ENCODE data around the gene ACTN4. TPM values are rescaled to one million over a fixed set of nuclear protein-coding genes. Genes with fewer than 3 reads are reported as not detected.

The ACTN4 gene
- total and polyA plus RNA-seq, 2 donors (not counting 3 experiments of a cell fraction or from before 2014, with no cell fraction given): 313 to 748 TPM

DNA sequence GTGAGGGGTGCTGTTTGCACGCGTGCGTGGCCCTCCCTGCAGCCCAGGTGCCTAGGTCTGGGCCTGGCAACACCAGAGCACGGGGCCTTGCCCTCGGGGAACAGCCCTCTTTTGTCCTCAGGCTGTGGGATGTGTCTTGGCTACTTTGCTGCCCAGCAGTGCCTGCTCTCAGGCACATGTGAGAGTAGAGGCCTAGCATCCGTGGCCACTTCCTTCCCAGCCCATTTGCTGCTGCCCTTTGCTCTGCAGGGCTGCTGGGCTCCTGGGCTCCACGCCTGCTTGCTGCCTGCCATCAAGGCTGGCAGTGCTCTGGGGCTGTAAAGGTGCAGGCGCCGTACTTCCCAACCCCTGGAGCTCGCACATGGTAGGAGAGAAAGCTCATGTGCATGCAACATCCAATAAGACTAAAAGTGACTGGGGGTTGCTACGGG is 50.2 kb downstream of the ACTN4 start:
- no TSS peak for BruUV-seq (replicated peaks)
- H3K4me3 ChIP-seq (replicated peaks in 1 of 3; ENCODE audit: insufficient read depth in 1 of 3, low read depth in 1 of 3, low read length in 3 of 3): no peak overlapping the region
- no peak for TF ChIP-seq POLR2AphosphoS5 (IDR thresholded peaks at IDR 0.05; ENCODE audit: insufficient read depth, low read depth, low read length)
- TF ChIP-seq JUN (IDR thresholded peaks at IDR 0.05; ENCODE audit: borderline replicate concordance, insufficient read depth, insufficient read length, low read depth): no peak
- no peak for TF ChIP-seq FOS (IDR thresholded peaks at IDR 0.05; ENCODE audit: borderline replicate concordance, insufficient read depth, low read length)
- TF ChIP-seq EZH2 (IDR thresholded peaks at IDR 0.05; ENCODE audit: borderline replicate concordance, low read depth, low read length, severe bottlenecking): no peak
- TF ChIP-seq GATA2 (IDR thresholded peaks at IDR 0.05; ENCODE audit: insufficient read depth, insufficient read length, low read depth, low read length): no peak
- TF ChIP-seq MYC (IDR thresholded peaks at IDR 0.05; ENCODE audit: low read depth, low read length): no peak
- TF ChIP-seq, protein P1, sequence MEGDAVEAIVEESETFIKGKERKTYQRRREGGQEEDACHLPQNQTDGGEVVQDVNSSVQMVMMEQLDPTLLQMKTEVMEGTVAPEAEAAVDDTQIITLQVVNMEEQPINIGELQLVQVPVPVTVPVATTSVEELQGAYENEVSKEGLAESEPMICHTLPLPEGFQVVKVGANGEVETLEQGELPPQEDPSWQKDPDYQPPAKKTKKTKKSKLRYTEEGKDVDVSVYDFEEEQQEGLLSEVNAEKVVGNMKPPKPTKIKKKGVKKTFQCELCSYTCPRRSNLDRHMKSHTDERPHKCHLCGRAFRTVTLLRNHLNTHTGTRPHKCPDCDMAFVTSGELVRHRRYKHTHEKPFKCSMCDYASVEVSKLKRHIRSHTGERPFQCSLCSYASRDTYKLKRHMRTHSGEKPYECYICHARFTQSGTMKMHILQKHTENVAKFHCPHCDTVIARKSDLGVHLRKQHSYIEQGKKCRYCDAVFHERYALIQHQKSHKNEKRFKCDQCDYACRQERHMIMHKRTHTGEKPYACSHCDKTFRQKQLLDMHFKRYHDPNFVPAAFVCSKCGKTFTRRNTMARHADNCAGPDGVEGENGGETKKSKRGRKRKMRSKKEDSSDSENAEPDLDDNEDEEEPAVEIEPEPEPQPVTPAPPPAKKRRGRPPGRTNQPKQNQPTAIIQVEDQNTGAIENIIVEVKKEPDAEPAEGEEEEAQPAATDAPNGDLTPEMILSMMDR (IDR thresholded peaks at IDR 0.05; ENCODE audit: extremely low read depth in 1 of 2, insufficient read depth in 1 of 2, low read depth in 1 of 2, low read length in 2 of 2): no peak
- TF ChIP-seq, protein P2, sequence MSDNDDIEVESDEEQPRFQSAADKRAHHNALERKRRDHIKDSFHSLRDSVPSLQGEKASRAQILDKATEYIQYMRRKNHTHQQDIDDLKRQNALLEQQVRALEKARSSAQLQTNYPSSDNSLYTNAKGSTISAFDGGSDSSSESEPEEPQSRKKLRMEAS (IDR thresholded peaks at IDR 0.05; ENCODE audit: insufficient read depth, insufficient read length): no peak
- TF ChIP-seq POLR2A (IDR thresholded peaks at IDR 0.05; ENCODE audit: low read depth, low read length): no peak
- peaks cover 14 to 26% of the 10 kb centered on the region in 2 experiments for H3K36me3 ChIP-seq (ENCODE audit: control insufficient read depth in 2 of 2, extremely low read depth in 1 of 2, insufficient read depth in 2 of 2, low read length in 2 of 2)
- no peak overlapping the region for H3K9ac ChIP-seq (replicated peaks; ENCODE audit: extremely low read depth, insufficient read depth, low read length)
- dilution Hi-C loops (cut with MboI; ENCODE audit: extremely low pct_ligation_motif_present, low sequenced_read_pairs): no loop called here
- DNase-seq (ENCODE audit: low read depth, low spot score) (no peak), FAIRE-seq (no peak)
- H3K9me1 ChIP-seq (replicated peaks; ENCODE audit: control insufficient read depth, extremely low read depth, insufficient read depth, low read length): no peaks in the 10 kb centered on the region
- intact Hi-C loops (cut with micrococcal nuclease): no loop called here
- H3K4me1 ChIP-seq (ENCODE audit: control insufficient read depth, extremely low read depth, insufficient read depth, low read length): peaks cover 24% of the 10 kb centered on the region
- no peaks in the 10 kb centered on the region for H4K20me1 ChIP-seq (replicated peaks; ENCODE audit: control insufficient read depth, extremely low read depth, insufficient read depth, low read length)
- no peak overlapping the region for H2AFZ ChIP-seq (ENCODE audit: low read depth, low read length)
- H3K27ac ChIP-seq (ENCODE audit: insufficient read depth, low read depth, low read length): no peak overlapping the region
- H3K27me3 ChIP-seq (ENCODE audit: control insufficient read depth in 2 of 2, insufficient read depth in 2 of 2, low read length in 2 of 2): no peaks in the 10 kb centered on the region
- peaks cover 83% of the 10 kb centered on the region for H3K79me2 ChIP-seq (ENCODE audit: control insufficient read depth, insufficient read depth, low read length)
- no peak overlapping the region for H3K4me2 ChIP-seq (ENCODE audit: insufficient read depth, low read length)
- ChIA-PET POLR2A (no interaction called here), CTCF (no interaction called here)
- no peaks in the 10 kb centered on the region for H3K9me3 ChIP-seq (replicated peaks; ENCODE audit: control insufficient read depth, insufficient read depth, low read length)
